RWPE1 (cell line): ENCODE data around the gene ANKRD27.

Experiments
- CTCF ChIA-PET: fragments of 350-600 bp; sonication (Branson Sonifier 250); formaldehyde crosslinking; extraction: SDS; loops from one replicate; lab custom pipeline; 2021; lab: Yijun Ruan, JAX
- POLR2A ChIA-PET: fragments of 400-600 bp; formaldehyde crosslinking; extraction: SDS; loops from one replicate; lab custom pipeline; 2020; ENCODE audit warnings: antibody characterized with exemption; ENCODE audit not compliant: low non-redundant PET; lab: Yijun Ruan, JAX
- DNase-seq: peaks from one replicate; pipeline ENCODE4 v3.0.0; 2012; ENCODE audit warnings: low spot score
- H3K27ac ChIP-seq: fragments of 450-650 bp; 2 replicates; pipeline ENCODE4 v1.5.1; 2017
- TF ChIP-seq, protein P1 (sequence below): fragments of 450-650 bp; conservative IDR thresholded peaks from 2 replicates; pipeline ENCODE4 v1.5.1; 2017; ENCODE audit warnings: low read depth, mild to moderate bottlenecking

The ANKRD27 gene

DNA sequence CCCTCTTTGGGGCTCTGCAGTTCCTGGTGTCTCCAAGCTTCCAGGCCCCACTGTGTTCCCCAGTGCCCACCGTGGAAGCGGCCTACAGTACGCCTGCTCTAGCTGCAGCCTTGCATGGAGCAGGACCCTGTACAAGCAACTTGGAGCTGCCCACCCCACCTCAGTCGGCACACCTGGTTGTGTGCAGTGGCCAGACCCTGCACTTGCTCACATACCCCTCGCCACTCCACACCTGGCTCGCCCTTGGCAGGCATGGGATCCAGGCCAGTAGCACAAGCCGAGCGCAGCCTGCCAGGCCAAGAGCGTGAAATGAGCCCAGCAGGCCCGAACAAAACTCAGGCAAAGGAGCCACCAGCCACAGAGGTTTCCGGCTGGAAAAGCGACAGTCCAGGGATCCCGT lies 36.4 kb downstream of the ANKRD27 start:
- ChIA-PET CTCF (interaction anchor here (0.5 to 0.6 kb wide), 2 partner anchors 167 to 1975 kb away, joined by 3 read pairs; no protein-coding TSS in a partner anchor), POLR2A (no interaction called here)
- no peak overlapping the region for H3K27ac ChIP-seq
- no peak for DNase-seq
- TF ChIP-seq, protein P1, sequence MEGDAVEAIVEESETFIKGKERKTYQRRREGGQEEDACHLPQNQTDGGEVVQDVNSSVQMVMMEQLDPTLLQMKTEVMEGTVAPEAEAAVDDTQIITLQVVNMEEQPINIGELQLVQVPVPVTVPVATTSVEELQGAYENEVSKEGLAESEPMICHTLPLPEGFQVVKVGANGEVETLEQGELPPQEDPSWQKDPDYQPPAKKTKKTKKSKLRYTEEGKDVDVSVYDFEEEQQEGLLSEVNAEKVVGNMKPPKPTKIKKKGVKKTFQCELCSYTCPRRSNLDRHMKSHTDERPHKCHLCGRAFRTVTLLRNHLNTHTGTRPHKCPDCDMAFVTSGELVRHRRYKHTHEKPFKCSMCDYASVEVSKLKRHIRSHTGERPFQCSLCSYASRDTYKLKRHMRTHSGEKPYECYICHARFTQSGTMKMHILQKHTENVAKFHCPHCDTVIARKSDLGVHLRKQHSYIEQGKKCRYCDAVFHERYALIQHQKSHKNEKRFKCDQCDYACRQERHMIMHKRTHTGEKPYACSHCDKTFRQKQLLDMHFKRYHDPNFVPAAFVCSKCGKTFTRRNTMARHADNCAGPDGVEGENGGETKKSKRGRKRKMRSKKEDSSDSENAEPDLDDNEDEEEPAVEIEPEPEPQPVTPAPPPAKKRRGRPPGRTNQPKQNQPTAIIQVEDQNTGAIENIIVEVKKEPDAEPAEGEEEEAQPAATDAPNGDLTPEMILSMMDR = no peak

- no peak for DNase-seq
- no peak overlapping the region for H3K27ac ChIP-seq
- TF ChIP-seq, protein P1 = no peak
- POLR2A ChIA-PET = no interaction called here
- CTCF ChIA-PET = no interaction called here
These were observed 37.5 kb downstream of the ANKRD27 start for GRCh38 chr19:32637480-32637879.

DNA sequence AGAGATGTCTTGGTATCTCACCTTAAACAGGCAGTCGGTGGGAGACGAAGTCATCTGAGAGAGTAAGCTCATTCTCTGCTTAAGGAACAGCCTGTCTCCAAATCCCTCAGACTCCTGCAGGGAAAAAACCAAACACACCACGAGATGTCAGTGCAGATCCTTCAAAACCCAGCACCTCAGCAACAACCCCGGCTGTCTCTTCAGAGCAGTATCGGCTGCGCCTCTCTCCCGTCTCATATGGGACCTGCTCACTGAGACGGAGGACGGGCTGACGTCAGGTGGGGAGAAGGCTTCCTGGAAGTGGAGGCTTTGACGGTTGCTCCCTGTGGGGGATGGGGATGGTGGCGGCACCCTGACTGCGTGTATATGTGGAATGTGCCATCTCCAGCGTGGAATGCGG lies 43.6 kb downstream of the ANKRD27 start:
- TF ChIP-seq, protein P1 = no peak
- H3K27ac ChIP-seq = no peak overlapping the region
- ChIA-PET CTCF (no interaction called here), POLR2A (no interaction called here)
- no peak for DNase-seq

DNA sequence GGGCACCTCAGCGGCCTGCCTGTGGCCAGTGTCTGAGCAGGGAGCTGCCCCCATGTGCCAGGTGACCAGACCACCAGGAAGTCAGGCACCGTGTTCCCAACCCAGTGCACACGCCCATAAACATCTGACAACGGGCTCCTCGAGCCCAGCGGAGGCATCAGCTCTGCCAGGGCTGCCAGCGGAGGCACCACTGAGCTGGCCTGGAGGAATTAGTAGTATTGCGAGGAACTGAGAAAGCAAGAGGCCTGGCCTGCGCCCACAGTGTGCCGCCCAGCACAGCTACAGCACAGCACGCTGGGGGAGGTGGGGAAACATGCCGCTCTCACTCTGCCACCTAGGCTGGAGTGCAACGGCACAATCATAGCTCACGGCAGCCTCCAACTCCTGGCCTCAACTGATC lies 44.6 kb downstream of the ANKRD27 start:
- no peak overlapping the region for H3K27ac ChIP-seq
- TF ChIP-seq, protein P1 = no peak
- POLR2A ChIA-PET = no interaction called here
- CTCF ChIA-PET = no interaction called here
- no peak for DNase-seq

- POLR2A ChIA-PET = no interaction called here
- CTCF ChIA-PET = no interaction called here
- DNase-seq = no peak
- TF ChIP-seq, protein P1 = no peak
- H3K27ac ChIP-seq = no peak overlapping the region
These were observed 47.2 kb downstream of the ANKRD27 start for GRCh38 chr19:32627714-32628270.

GRCh38 chr19:32626969-32627368 lies 48.0 kb downstream of the ANKRD27 start:
- CTCF ChIA-PET = no interaction called here

More at GRCh38 chr19:32626969-32627368, 48.0 kb downstream of the ANKRD27 start:
- no peak for DNase-seq
- POLR2A ChIA-PET = no interaction called here
- TF ChIP-seq, protein P1 = no peak
- H3K27ac ChIP-seq = no peak overlapping the region
